DMS53 treated with DMSO at 0.1 percent for 48 hours (cell line): Measurements from ENCODE around the gene FRMPD1.
"Not testable (repeated sequence)": the region's sequence is repeated elsewhere in the genome, so short reads cannot be mapped to it uniquely, and the experiment has no call there.

Experiments used
- DNase-seq: peaks from one replicate; lab custom pipeline; 2025; ENCODE audit not compliant: unreplicated experiment; lab: John Stamatoyannopoulos, UW

The FRMPD1 gene

GRCh38 chr9:37732086-37732741, 81.5 kb downstream of the FRMPD1 start:
- no peak for DNase-seq

DNA sequence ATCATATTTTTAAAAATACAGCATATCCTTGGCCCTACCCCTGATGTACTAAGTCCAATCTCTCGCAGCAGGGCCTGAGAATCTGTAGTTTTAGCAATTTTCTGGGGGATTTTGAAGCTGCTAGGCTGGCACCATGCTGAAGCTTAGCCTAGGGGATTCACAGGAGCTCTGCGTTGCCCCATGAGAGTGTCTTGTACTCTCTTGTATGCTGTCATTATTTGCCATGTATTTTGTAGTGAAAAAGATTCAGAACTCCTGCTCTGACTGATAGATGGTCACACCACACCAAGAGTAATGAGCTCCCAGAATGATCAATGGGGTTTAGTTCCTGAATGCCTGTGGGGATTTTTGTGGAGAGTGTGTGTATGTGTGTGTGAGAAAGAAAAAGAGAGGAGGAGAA, 82.2 kb downstream of the FRMPD1 start:
- DNase-seq: no peak

DNA sequence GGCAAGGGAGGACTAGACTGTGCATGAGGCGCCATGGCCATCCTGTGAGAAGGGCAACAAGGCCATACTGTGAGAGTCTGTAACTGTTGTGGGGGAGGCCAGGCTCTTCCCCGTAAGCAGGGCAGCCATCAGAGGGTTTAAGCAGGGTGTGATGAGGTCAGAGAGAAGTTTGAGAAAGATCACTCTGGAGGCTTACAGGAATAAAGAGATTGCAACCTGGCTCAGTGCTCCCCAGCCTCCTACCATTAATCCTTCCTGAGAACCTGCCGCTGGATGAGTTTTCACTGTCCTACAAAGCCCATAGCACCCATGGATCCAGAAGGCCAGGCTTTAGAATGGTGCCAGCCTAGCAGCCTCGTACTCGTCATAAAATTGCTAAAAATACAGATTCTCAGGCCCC, 88.5 kb downstream of the FRMPD1 start:
- no peak for DNase-seq

- no peak for DNase-seq
Observed at GRCh38 chr9:37740128-37740527, 89.4 kb downstream of the FRMPD1 start.

- no peak for DNase-seq
Observed at GRCh38 chr9:37740631-37741328, 90.0 kb downstream of the FRMPD1 start.

DNA sequence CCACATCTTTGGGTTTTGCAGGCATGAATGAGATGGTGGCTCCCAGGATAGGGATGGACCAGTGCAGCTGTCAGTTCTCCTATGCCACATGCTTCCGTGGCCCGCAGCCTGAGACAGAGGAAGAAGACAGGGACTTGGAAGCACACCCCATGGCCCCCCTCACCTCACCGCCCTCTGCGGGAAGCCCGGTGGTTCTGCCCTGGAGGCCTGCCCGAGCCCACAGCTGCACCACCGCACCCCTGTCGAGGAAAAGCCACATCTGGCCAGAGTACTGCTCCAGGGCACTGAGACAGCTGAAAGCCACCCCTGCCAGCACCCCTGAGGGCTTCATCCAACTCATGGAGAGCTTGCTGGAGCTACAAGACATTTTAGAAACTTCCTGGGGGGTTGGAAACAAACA, 95.2 kb downstream of the FRMPD1 start:
- DNase-seq: no peak

- no peak for DNase-seq
Observed at GRCh38 chr9:37746448-37747270, 95.9 kb downstream of the FRMPD1 start.

GRCh38 chr9:37747271-37747753, 96.6 kb downstream of the FRMPD1 start:
- DNase-seq: peak; percentile 24

GRCh38 chr9:37749129-37749528, 98.4 kb downstream of the FRMPD1 start:
- DNase-seq: no peak

DNA sequence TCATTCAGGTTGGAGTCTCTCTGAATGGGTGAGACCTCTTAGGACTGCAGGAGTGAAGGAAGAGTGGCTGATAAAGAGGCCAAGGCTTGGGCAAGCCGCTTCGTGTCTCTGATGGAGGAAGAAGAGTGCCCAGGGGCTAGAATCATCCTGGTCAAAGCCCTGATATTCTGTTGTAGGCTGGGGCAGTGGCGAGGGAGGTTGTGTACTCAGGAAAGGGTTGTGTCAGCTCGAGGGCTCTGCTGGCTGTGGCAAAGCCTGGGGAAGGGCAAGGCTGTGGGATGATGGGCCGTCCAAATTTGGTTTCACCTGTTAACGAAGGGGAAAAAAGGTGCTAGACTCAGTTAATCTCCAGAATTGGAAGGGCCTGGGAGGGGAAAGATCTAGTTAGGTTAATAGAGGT, 100.4 kb downstream of the FRMPD1 start:
- DNase-seq: no peak

GRCh38 chr9:37751704-37752103, 101.0 kb downstream of the FRMPD1 start:
- DNase-seq: not testable (repeated sequence)

- not testable (repeated sequence) for DNase-seq
Observed at GRCh38 chr9:37752112-37752511, 101.4 kb downstream of the FRMPD1 start.

GRCh38 chr9:37752642-37753488, 102.1 kb downstream of the FRMPD1 start:
- DNase-seq: no peak

- DNase-seq: peak; percentile 46
Observed at GRCh38 chr9:37753489-37754190, 102.9 kb downstream of the FRMPD1 start, which contains the start of gene TRMT10B. TSS of gene TRMT10B (plus strand) at chr9:37753805. CDS start at chr9:37761932, 8,127 bp downstream.

GRCh38 chr9:37758747-37759146, 108.0 kb downstream of the FRMPD1 start:
- no peak for DNase-seq

GRCh38 chr9:37760416-37761161, 109.8 kb downstream of the FRMPD1 start:
- DNase-seq: no peak

DNA sequence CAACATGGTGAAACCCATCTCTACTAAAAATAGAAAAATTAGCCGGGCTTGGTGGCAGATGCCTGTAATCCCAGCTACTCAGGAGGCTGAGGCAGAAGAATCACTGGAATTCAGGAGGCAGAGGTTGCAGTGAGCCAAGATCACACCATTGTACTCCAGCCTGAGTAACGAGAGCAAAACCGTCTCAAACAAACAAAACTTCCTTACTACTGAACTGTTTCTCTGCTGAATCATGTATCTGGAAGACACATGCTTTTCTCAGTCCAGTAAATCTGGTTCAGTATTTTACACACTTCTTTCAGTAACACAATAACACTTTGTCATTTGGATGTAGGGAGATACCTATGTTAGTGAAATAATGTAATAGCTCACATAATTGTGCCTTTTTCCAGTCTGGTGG, 110.8 kb downstream of the FRMPD1 start:
- DNase-seq: no peak

GRCh38 chr9:37765263-37765662, 114.5 kb downstream of the FRMPD1 start:
- DNase-seq: not testable (repeated sequence)

- DNase-seq: no peak
Observed at GRCh38 chr9:37769306-37769705, 118.6 kb downstream of the FRMPD1 start.
